Heart left ventricle (tissue), 16 donors: ENCODE results near the gene RUNX2. TPM values are rescaled to one million over a fixed set of nuclear protein-coding genes. Genes with fewer than 3 reads are reported as not detected.

Experiments used
- ATAC-seq, 4 donors: fragments of 200-7000 bp; cut with Tn5 transposase; one replicate each; pipeline ENCODE4 v1.9.1; 2020 to 2022; ENCODE audit warnings: moderate library complexity in 4 of 4, mild to moderate bottlenecking in 3 of 4, moderate number of reproducible peaks in 1 of 4
- DNase-seq, 5 donors: peaks; one replicate each; pipeline ENCODE4 v3.0.0-alpha.2; 2020
- H3K27ac ChIP-seq, 12 donors: fragments of 200-600 bp; sonication (generic) in 4 of 12; one replicate each; pipeline versions ENCODE4 v1.5.0 to v1.8.0; 2016 to 2022; ENCODE audit warnings: mild to moderate bottlenecking in 2 of 12
- H3K27me3 ChIP-seq, 9 donors: fragments of 200-600 bp; sonication (generic) in 2 of 9; one replicate each; pipeline versions ENCODE4 v1.5.1 to v1.8.0; 2016 to 2022; ENCODE audit warnings: mild to moderate bottlenecking in 3 of 9
- H3K36me3 ChIP-seq, 9 donors: fragments of 200-600 bp; sonication (generic) in 2 of 9; one replicate each; pipeline versions ENCODE4 v1.5.0 to v1.8.0; 2018 to 2022; ENCODE audit warnings: mild to moderate bottlenecking in 2 of 9
- H3K4me1 ChIP-seq, 12 donors: fragments of 200-600 bp; sonication (generic) in 4 of 12; one replicate each; pipeline versions ENCODE4 v1.5.0 to v1.8.0; 2016 to 2022; ENCODE audit warnings: mild to moderate bottlenecking in 3 of 12
- H3K4me3 ChIP-seq, 12 donors: fragments of 200-600 bp; sonication (generic) in 4 of 12; one replicate each; pipeline versions ENCODE4 v1.5.0 to v1.8.0; 2017 to 2022; ENCODE audit warnings: mild to moderate bottlenecking in 9 of 12, moderate library complexity in 4 of 12
- H3K9me3 ChIP-seq, 12 donors: fragments of 200-600 bp; sonication (generic) in 4 of 12; one replicate each; pipeline versions ENCODE4 v1.5.0 to v1.8.0; 2016 to 2022; ENCODE audit warnings: mild to moderate bottlenecking in 1 of 12
- POLR2A ChIP-seq, 2 donors: fragments of 450-650 bp; IDR thresholded peaks; one replicate each; pipeline ENCODE4 v1.6.1; 2017; ENCODE audit warnings: antibody characterized with exemption in 2 of 2, mild to moderate bottlenecking in 2 of 2, moderate library complexity in 2 of 2
- WGBS, 4 donors: extraction: QIAGEN DNeasy Blood & Tissue Kit in 2 of 4; methylation state at CpG; one replicate each; pipeline versions ENCODE4 v1.1.5 to v1.1.7; 2013 to 2018; 5-methylcytosine and 5-hydroxymethylcytosine counted together
- intact Hi-C, 10 donors: fragments of 100-400 bp; cut with DNase I; formaldehyde crosslinking; loops; one replicate each; pipeline versions ENCODE4 v1.11.1 to v1.14.2; 2022
- polyA plus RNA-seq, 2 donors: library from polyadenylated mRNA; stranded (reverse); fragments of 200-250 nt; gene quantifications; one replicate each; pipeline ENCODE4 v1.2.3, GENCODE V29; 2013
- total RNA-seq, 9 donors: library from RNA; depleted of rRNA in 2 of 9; stranded (reverse); fragments of >200 nt in 2 of 9; fragmentation: NEBNext Ultra II Directional in 3 of 9; extraction: Animal tissue kit (Norgen Biotek cat#: 25700) in 3 of 9; gene quantifications; one replicate each; pipeline versions ENCODE4 v1.1.0 to v1.2.4, GENCODE V29; 2016 to 2023
- TF ChIP-seq, protein P1 (sequence below), 12 donors: fragments of 200-600 bp; sonication (generic) in 4 of 12; IDR thresholded peaks; one replicate each; pipeline versions ENCODE4 v1.5.0 to v1.8.0; 2018 to 2022; ENCODE audit warnings: antibody characterized with exemption in 12 of 12, mild to moderate bottlenecking in 5 of 12
- donor health status: ischemic (EF 13 %, LVEDD 7.1; RV severe dilation, severe dysfunction).
- donor health status: healthy with polysubstance abuse.
- donor health status: DM: no; HTN: yes; CAD: no.
- donor health status: DM: no; HTN: no; CAD: no.
- donor health status: ischemic (EF 25% LVEDD 6.9; RV normal size, moderate dysfunction).
- donor health status: ischemic (EF 25% LVEDD 5.7; RV mildly dilated, moderate dysfunction).
- donor health status: healthy.
- donor health status: DM: yes; HTN: yes; CAD: no.
- donor health status: ischemic (EF 35%, LVEDD 5.7; RV mildly dilated, moderate dysfunction).
- donor health status: nonischemic (EF 11% LVEDD 7.7; RV severe dilation, severe dysfunction).
- donor health status: DM: yes; HTN: yes; CAD: no.
- donor health status: PGD.
- donor health status: ischemic (EF 29% LVEDD 5.4; RV normal size, mild dysfunction).
- donor health status: nonischemic (EF 23%, LVEDD 6.1; RV moderate dilation, normal function).

RUNX2 gene
- total and polyA plus RNA-seq, 11 donors: 0.37 to 3.1 (median 2.0) TPM

DNA sequence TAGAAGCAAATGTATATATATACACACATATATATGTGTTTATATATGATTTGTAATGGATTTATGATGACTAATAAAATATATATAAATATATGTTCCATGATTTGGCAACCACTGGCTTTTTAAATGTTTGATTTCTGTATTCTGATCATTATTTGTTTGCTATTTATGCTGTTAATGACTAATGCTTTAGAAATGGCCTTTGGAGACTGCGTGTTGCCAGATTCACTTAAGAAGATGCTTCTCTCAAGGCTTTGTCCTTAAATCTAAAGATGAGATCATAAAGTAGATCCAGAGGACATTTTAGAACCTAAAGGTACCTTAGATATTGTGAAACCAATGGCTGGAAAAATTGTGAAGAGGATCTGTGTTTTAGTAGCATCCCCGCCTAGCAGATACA is 165.6 kb downstream of the RUNX2 start:
- no peaks in the 10 kb centered on the region for H3K36me3 ChIP-seq
- DNase-seq: no peak
- intact Hi-C loops: no loop called here

DNA sequence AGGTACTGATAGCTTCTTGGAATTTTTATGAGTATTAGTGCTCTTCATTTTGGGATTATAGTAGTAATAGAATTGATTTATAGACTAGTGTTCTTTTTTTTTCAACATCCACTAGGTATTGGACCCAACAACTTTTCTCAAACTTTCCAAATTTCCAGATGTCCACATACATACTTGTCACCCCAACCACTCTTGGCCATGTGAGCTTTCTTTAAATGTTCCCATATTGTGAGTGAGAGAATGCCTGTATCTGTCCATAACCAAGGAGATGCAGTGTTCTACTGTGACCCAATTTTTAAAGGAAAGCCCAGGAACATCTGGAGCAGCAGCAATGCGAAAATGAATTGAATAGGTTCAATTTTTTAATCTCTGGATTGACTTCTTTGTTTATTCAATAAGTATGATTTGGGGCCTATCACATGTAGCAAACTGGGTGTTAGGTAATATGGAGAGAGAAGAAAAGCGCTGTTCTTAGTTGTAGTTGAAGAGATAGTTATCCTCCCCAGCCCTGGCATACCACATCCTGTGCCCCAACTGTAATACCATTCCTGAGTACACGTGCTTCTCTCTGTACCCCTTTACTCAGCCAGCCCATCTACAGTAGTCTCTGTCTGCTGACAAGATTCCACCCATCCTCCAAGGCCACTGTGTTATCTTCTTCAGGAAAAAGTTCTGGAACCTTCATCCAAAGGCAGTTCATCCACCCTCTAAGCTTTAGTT is 166.4 kb downstream of the RUNX2 start:
- no peaks in the 10 kb centered on the region for H3K9me3 ChIP-seq
- ATAC-seq (no peak), DNase-seq (no peak)
- H3K4me1 ChIP-seq: peaks cover 0 to 32% (median 0%) of the 10 kb centered on the region in 12 donors
- no peaks in the 10 kb centered on the region for H3K27me3 ChIP-seq
- TF ChIP-seq, protein P1, sequence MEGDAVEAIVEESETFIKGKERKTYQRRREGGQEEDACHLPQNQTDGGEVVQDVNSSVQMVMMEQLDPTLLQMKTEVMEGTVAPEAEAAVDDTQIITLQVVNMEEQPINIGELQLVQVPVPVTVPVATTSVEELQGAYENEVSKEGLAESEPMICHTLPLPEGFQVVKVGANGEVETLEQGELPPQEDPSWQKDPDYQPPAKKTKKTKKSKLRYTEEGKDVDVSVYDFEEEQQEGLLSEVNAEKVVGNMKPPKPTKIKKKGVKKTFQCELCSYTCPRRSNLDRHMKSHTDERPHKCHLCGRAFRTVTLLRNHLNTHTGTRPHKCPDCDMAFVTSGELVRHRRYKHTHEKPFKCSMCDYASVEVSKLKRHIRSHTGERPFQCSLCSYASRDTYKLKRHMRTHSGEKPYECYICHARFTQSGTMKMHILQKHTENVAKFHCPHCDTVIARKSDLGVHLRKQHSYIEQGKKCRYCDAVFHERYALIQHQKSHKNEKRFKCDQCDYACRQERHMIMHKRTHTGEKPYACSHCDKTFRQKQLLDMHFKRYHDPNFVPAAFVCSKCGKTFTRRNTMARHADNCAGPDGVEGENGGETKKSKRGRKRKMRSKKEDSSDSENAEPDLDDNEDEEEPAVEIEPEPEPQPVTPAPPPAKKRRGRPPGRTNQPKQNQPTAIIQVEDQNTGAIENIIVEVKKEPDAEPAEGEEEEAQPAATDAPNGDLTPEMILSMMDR (IDR thresholded peaks at IDR 0.05): no peak
- no peak for TF ChIP-seq POLR2A (IDR thresholded peaks at IDR 0.05)
- H3K36me3 ChIP-seq: no peaks in the 10 kb centered on the region
- no peak overlapping the region for H3K4me3 ChIP-seq
- intact Hi-C loops: no loop called here
- WGBS, 4 donors: 85 to 98% (median 91%) methylated on average over 3 of the region's 3 CpGs
- H3K27ac ChIP-seq: no peak overlapping the region

More for the DNA sequence above, 165.6 kb downstream of the RUNX2 start:
- ATAC-seq: no peak
- peaks cover 0 to 32% (median 0%) of the 10 kb centered on the region in 12 donors for H3K4me1 ChIP-seq
- H3K4me3 ChIP-seq: no peak overlapping the region
- TF ChIP-seq, protein P1 (IDR thresholded peaks at IDR 0.05): no peak
- TF ChIP-seq POLR2A (IDR thresholded peaks at IDR 0.05): no peak
- no peak overlapping the region for H3K27ac ChIP-seq
- no peaks in the 10 kb centered on the region for H3K27me3 ChIP-seq
- 96 to 99% (median 97%) methylated on average over 2 of the region's 2 CpGs for WGBS, 4 donors
- H3K9me3 ChIP-seq: no peaks in the 10 kb centered on the region

DNA sequence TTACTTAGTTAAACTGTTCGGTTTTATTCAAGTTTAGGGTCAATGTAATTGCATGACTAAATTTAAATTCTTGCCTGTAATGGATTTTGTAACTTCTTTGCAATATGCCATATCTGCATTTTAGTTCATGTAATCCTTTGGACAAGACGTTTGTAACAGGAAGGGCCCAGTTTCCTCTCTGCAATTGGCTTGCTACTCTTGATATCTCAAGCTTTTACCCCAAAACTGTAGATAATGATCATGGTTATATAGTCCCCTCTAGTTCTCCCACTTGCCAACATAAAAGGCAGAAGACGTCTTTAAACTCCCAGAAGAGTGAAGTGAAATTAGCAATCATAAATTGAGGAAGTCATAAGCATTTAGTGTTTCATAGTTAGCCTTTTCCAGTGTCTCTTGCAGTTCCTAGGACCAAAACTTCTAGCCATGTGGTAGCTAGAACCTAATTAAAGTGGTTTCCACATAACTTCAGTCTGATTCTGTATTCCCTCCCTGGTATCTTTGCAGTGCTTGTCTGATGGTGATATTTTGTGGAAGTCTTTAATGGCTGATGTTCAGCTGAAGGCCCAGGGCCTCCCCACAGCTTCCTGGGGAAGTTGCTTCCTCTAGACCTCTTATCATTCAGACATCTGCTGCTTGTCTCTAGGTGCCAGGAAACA is 167.4 kb downstream of the RUNX2 start:
- Histone ChIP-seq H3K4me1 (peaks cover 0 to 32% (median 0%) of the 10 kb centered on the region in 12 donors), H3K4me3 (no peak overlapping the region), H3K36me3 (no peaks in the 10 kb centered on the region), H3K9me3 (no peaks in the 10 kb centered on the region), H3K27me3 (no peaks in the 10 kb centered on the region), H3K27ac (peak overlapping the region in 1 of 12 donors; percentile 62)
- WGBS, 4 donors: 53 to 63% (median 60%) methylated on average over 3 of the region's 3 CpGs
- no peak for ATAC-seq
- intact Hi-C loops: no loop called here
- TF ChIP-seq POLR2A (IDR thresholded peaks at IDR 0.05): no peak
- TF ChIP-seq, protein P1 (IDR thresholded peaks at IDR 0.05): no peak
- no peak for DNase-seq

DNA sequence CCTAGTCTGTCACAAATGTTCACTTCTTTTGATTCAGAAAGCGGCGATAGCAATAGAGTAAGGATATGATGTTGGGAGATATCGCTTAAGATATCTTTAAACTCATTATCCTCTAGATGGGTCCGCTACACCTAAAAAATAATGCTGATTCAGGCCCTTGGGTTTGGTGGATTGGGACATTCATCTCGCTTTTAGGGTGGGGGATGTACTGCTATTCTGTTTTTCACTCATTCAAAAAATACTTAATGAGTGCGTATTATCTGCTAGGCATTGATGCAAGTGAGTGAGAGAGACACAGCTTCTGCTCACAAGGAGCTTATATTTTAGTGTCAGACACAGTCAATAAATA is 167.9 kb downstream of the RUNX2 start:
- DNase-seq (no peak), ATAC-seq (no peak)
- H3K36me3 ChIP-seq: no peaks in the 10 kb centered on the region
- WGBS, 4 donors: 74 to 81% (median 80%) methylated on average over 6 of the region's 6 CpGs
- intact Hi-C loops: no loop called here
- no peak overlapping the region for H3K4me3 ChIP-seq
- H3K9me3 ChIP-seq: no peaks in the 10 kb centered on the region
- TF ChIP-seq, protein P1 (IDR thresholded peaks at IDR 0.05): no peak
- no peaks in the 10 kb centered on the region for H3K27me3 ChIP-seq
- peak overlapping the region in 1 of 12 donors; percentile 62 for H3K27ac ChIP-seq
- peaks cover 0 to 32% (median 0%) of the 10 kb centered on the region in 12 donors for H3K4me1 ChIP-seq
